ENCODE measurements around the gene TNFRSF14.
A peak's percentile ranks its signal among the peaks of the same experiment; 100 is the strongest.
"Not testable (repeated sequence)": the region's sequence is repeated elsewhere in the genome, so short reads cannot be mapped to it uniquely, and the experiment has no call there.

The TNFRSF14 gene

DNA sequence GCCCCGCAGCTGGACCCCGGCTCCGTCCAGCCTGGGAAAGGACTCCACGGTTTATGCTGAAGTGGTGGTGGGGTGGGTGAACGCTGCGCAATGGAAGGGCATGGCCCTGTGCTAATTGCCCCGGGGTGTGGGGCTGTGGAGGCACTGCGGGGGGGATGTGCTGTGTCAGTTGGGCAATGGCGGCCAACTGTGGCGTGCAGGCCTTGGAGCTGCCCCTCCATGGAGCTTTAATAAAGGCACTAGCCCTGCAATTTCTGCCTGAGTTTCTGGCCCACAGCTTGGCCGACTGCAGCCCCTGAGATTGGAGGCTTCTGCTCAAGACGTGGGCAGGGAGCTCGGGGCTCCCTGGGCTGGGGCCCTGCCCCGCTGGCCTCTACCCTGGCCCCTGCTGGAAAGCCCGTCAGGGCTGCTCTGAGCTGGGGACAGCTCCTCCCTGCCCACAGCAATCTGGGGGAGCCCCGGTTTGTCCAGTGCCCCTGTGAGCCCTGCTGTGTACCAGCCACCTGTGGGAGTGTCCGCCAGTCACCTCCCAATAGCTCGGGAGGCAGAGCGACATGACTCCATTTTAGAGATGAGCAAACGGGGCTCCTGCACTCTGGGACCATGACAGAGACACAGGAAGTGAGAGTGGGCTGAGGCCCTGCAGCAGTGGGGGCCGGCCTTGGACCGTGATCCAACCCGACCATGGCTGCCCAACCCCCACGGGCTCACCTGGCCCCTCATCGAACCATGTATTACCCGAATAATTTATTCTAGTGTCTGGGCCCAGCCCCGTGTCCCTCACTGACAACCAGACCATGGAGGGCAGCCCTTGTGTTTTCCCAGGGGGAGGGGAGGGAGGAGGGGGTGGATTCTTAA lies 8.7 kb upstream of the TNFRSF14 start:
- Histone ChIP-seq H4K20me1 (ENCODE audit: low read depth, low read length) (no peaks in the 10 kb centered on the region), H3K9me3 (ENCODE audit: insufficient read depth, low read length) (no peaks in the 10 kb centered on the region), H3F3A (ENCODE audit: insufficient read depth) (no peaks in the 10 kb centered on the region), H3K4me3 (ENCODE audit: insufficient read depth, low read length, poor library complexity, severe bottlenecking) (no peak overlapping the region), H3K9ac (ENCODE audit: low read length) (peak overlapping the region; percentile 50; the same call in 1 of the 2 replicates), H3K27ac (ENCODE audit: low read depth, low read length) (peak overlapping the region; percentile 56), H3K36me3 (ENCODE audit: low read length) (no peaks in the 10 kb centered on the region), H2AFZ (ENCODE audit: low read depth, low read length, severe bottlenecking) (no peak overlapping the region), H3K4me2 (ENCODE audit: low read depth, low read length, poor library complexity, severe bottlenecking) (peak overlapping the region; percentile 57), H3K27me3 (ENCODE audit: low read length) (no peaks in the 10 kb centered on the region), H3K9me2 (replicated peaks; ENCODE audit: insufficient read depth, low read length) (no peaks in the 10 kb centered on the region), H3K79me2 (ENCODE audit: insufficient read depth, low read length) (no peaks in the 10 kb centered on the region)
- no peak for TF ChIP-seq EZH2phosphoT487 (conservative IDR thresholded peaks at IDR 0.05; ENCODE audit: low read length)
- TF ChIP-seq, protein P1, sequence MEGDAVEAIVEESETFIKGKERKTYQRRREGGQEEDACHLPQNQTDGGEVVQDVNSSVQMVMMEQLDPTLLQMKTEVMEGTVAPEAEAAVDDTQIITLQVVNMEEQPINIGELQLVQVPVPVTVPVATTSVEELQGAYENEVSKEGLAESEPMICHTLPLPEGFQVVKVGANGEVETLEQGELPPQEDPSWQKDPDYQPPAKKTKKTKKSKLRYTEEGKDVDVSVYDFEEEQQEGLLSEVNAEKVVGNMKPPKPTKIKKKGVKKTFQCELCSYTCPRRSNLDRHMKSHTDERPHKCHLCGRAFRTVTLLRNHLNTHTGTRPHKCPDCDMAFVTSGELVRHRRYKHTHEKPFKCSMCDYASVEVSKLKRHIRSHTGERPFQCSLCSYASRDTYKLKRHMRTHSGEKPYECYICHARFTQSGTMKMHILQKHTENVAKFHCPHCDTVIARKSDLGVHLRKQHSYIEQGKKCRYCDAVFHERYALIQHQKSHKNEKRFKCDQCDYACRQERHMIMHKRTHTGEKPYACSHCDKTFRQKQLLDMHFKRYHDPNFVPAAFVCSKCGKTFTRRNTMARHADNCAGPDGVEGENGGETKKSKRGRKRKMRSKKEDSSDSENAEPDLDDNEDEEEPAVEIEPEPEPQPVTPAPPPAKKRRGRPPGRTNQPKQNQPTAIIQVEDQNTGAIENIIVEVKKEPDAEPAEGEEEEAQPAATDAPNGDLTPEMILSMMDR (IDR thresholded peaks at IDR 0.05; ENCODE audit: insufficient read depth, low read length, poor library complexity, severe bottlenecking): no peak

DNA sequence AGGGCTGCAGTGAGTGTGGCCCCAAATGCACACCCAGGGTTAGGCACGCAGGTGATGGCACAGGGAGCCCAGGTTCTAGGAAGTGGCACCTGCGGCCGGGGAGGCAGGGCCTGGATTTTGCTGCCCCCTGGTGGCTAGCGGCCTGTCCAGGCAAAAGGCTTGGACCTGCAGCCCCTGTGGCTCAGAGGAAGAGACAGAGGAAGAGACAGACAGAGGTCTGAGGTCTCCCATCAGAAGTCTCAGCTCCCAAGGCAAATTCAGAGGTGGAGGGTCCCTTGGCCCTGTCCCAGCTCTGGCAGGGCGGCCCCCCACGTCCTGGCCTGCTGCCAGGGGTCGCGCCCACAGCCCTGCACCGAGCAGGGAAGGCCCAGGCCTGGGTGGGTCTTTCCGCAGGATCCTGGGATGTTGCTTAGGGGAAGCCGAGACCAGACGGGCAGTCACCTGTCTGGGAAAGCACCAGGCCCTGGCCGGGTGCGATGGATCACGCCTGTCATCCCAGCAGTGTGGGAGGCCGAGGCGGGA lies 8.0 kb upstream of the TNFRSF14 start:
- H3K9ac ChIP-seq (ENCODE audit: low read length): peak overlapping the region; percentile 48
- no peaks in the 10 kb centered on the region for H3K36me3 ChIP-seq (ENCODE audit: low read length)
- TF ChIP-seq, protein P1 (IDR thresholded peaks at IDR 0.05; ENCODE audit: insufficient read depth, low read length, poor library complexity, severe bottlenecking): peak; percentile 58
- TF ChIP-seq EZH2phosphoT487 (conservative IDR thresholded peaks at IDR 0.05; ENCODE audit: low read length): no peak
- H3K79me2 ChIP-seq (ENCODE audit: insufficient read depth, low read length): no peaks in the 10 kb centered on the region
- no peaks in the 10 kb centered on the region for H3K9me3 ChIP-seq (ENCODE audit: insufficient read depth, low read length)
- H3K27ac ChIP-seq (ENCODE audit: low read depth, low read length): peak overlapping the region; percentile 72
- no peaks in the 10 kb centered on the region for H3F3A ChIP-seq (ENCODE audit: insufficient read depth)
- H4K20me1 ChIP-seq (ENCODE audit: low read depth, low read length): no peaks in the 10 kb centered on the region
- no peaks in the 10 kb centered on the region for H3K9me2 ChIP-seq (replicated peaks; ENCODE audit: insufficient read depth, low read length)
- no peak overlapping the region for H3K4me3 ChIP-seq (ENCODE audit: insufficient read depth, low read length, poor library complexity, severe bottlenecking)
- peak overlapping the region; percentile 57 for H3K4me2 ChIP-seq (ENCODE audit: low read depth, low read length, poor library complexity, severe bottlenecking)
- no peak overlapping the region for H2AFZ ChIP-seq (ENCODE audit: low read depth, low read length, severe bottlenecking)
- no peaks in the 10 kb centered on the region for H3K27me3 ChIP-seq (ENCODE audit: low read length)

GRCh38 chr1:2549367-2550029 lies 6.7 kb upstream of the TNFRSF14 start:
- H3K9ac ChIP-seq (ENCODE audit: low read length); H3K79me2 ChIP-seq (ENCODE audit: insufficient read depth, low read length); H3K9me2 ChIP-seq (replicated peaks; ENCODE audit: insufficient read depth, low read length); H3F3A ChIP-seq (ENCODE audit: insufficient read depth); H4K20me1 ChIP-seq (ENCODE audit: low read depth, low read length); H3K27me3 ChIP-seq (ENCODE audit: low read length); H3K4me2 ChIP-seq (ENCODE audit: low read depth, low read length, poor library complexity, severe bottlenecking); H3K4me3 ChIP-seq (ENCODE audit: insufficient read depth, low read length, poor library complexity, severe bottlenecking); H3K9me3 ChIP-seq (ENCODE audit: insufficient read depth, low read length); H2AFZ ChIP-seq (ENCODE audit: low read depth, low read length, severe bottlenecking); H3K36me3 ChIP-seq (ENCODE audit: low read length): not testable (repeated sequence)
- H3K27ac ChIP-seq (ENCODE audit: low read depth, low read length): 0 out of 2 replicates have a peak overlapping the region, but pooled peaks have one; percentile 72

DNA sequence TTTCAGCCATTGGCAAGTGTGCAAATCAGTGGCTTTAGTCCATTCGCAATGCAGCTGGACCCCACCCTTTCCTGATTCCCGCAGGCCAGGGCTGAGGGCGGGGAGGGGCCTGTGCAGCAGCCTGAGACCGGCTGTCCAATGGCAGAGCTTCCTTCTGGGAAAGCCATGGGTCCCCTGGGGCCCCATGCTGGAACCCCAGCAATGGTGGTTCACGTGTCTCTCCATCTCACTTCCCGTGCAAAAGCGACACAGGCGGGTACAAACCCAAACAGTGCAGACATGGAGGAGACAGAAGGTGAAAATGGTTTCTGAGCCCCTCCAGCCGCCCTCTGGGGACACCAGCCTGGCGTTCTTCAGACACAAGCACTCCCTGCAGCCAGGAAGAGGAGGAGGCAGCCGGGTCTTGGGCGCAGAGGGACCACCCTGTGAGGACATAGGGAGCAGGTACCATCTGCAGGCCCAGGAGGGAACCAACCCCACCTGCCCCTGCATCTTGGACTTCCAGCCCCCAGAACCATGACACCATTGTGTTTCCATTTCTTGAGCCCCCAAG lies 5.8 kb upstream of the TNFRSF14 start:
- not testable (repeated sequence) for H3K9me3 ChIP-seq (ENCODE audit: insufficient read depth, low read length); H2AFZ ChIP-seq (ENCODE audit: low read depth, low read length, severe bottlenecking); H3K9me2 ChIP-seq (replicated peaks; ENCODE audit: insufficient read depth, low read length); H4K20me1 ChIP-seq (ENCODE audit: low read depth, low read length); H3K4me3 ChIP-seq (ENCODE audit: insufficient read depth, low read length, poor library complexity, severe bottlenecking); H3K79me2 ChIP-seq (ENCODE audit: insufficient read depth, low read length); H3K27ac ChIP-seq (ENCODE audit: low read depth, low read length); H3K9ac ChIP-seq (ENCODE audit: low read length); H3K4me2 ChIP-seq (ENCODE audit: low read depth, low read length, poor library complexity, severe bottlenecking); H3K36me3 ChIP-seq (ENCODE audit: low read length); H3F3A ChIP-seq (ENCODE audit: insufficient read depth); H3K27me3 ChIP-seq (ENCODE audit: low read length)

DNA sequence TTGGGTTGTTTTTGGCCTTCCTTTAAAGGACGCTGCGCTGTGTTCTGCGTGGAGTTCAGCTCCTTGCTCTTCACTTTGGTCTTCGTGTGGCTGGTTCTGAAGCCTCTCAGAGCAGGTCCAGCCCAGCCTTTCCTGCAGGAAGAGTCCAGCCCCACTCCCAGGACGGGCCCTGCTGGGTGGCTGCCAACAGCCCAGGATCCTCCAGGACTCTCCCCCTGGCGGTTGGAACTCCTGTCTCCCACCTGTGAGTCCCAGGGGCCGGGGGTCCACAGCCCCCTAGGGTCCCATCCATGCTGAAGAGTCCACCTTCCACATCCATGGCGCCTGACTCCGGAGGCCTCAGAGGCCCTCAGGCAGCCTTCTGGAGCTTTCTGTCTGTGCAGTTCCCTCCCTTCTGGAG lies 4.6 kb upstream of the TNFRSF14 start:
- H3K79me2 ChIP-seq (ENCODE audit: insufficient read depth, low read length): not testable (repeated sequence)

More for the DNA sequence above, 4.6 kb upstream of the TNFRSF14 start:
- not testable (repeated sequence) for H3K4me2 ChIP-seq (ENCODE audit: low read depth, low read length, poor library complexity, severe bottlenecking); H3F3A ChIP-seq (ENCODE audit: insufficient read depth); H3K36me3 ChIP-seq (ENCODE audit: low read length); H3K27me3 ChIP-seq (ENCODE audit: low read length); H3K27ac ChIP-seq (ENCODE audit: low read depth, low read length); H2AFZ ChIP-seq (ENCODE audit: low read depth, low read length, severe bottlenecking); H3K9me2 ChIP-seq (replicated peaks; ENCODE audit: insufficient read depth, low read length); H3K4me3 ChIP-seq (ENCODE audit: insufficient read depth, low read length, poor library complexity, severe bottlenecking); H4K20me1 ChIP-seq (ENCODE audit: low read depth, low read length); H3K9ac ChIP-seq (ENCODE audit: low read length); H3K9me3 ChIP-seq (ENCODE audit: insufficient read depth, low read length)
